Measurements from ENCODE around the gene FSD1. TPM values are rescaled to one million over a fixed set of nuclear protein-coding genes. Genes with fewer than 3 reads are reported as not detected.
A peak's percentile ranks its signal among the peaks of the same experiment; 100 is the strongest.

The FSD1 gene
- total and polyA plus RNA-seq, 9 of the 15 experiments (the other 6 are each of a cell fraction or from before 2014, with no cell fraction given), result 0.11 to 1.9 (median 0.94) TPM; not detected in 1

- TF ChIP-seq HSF4 (CRISPR knock-in tag; IDR thresholded peaks at IDR 0.05; ENCODE audit: borderline replicate concordance) (no peak), MTF1 (CRISPR knock-in tag; IDR thresholded peaks at IDR 0.05; ENCODE audit: borderline replicate concordance) (no peak), ATF4 (CRISPR knock-in tag; IDR thresholded peaks at IDR 0.05) (no peak), ZBTB17 (CRISPR knock-in tag; IDR thresholded peaks at IDR 0.05) (no peak), PHF20 (IDR thresholded peaks at IDR 0.05; ENCODE audit: partially characterized antibody) (peak; percentile 61), LEF1 (IDR thresholded peaks at IDR 0.05) (0 out of 2 replicates have a peak, but pooled peaks have one; percentile 58), NR2C2 (CRISPR knock-in tag; IDR thresholded peaks at IDR 0.05) (0 out of 2 replicates have a peak, but pooled peaks have one; percentile 66), NR2C2 (tag; IDR thresholded peaks at IDR 0.05) (peak; percentile 72), YBX1 (IDR thresholded peaks at IDR 0.05) (no peak), UBTF (IDR thresholded peaks at IDR 0.05; ENCODE audit: borderline replicate concordance in 1 of 2, low read depth in 2 of 2, low read length in 2 of 2) (0 out of 4 replicates have a peak, but pooled peaks of 1 of the 2 experiments have one; percentile 19), HDAC2 (IDR thresholded peaks at IDR 0.05) (peak; percentile 20; the same call in 1 of the 2 replicates), PKNOX1 (IDR thresholded peaks at IDR 0.05) (peak; percentile 46), POLR2H (tag; IDR thresholded peaks at IDR 0.05; ENCODE audit: low read depth) (no peak), SMAD3 (CRISPR knock-in tag; conservative IDR thresholded peaks at IDR 0.05) (no peak), SIN3B (IDR thresholded peaks at IDR 0.05; ENCODE audit: low read depth) (no peak), ZSCAN29 (IDR thresholded peaks at IDR 0.05) (no peak), NONO (IDR thresholded peaks at IDR 0.05; ENCODE audit: low read depth in 2 of 2, low read length in 1 of 2) (0 out of 4 replicates have a peak, but pooled peaks of 1 of the 2 experiments have one; percentile 15), NFIX (CRISPR knock-in tag; IDR thresholded peaks at IDR 0.05; ENCODE audit: low read depth) (no peak), ETS1 (conservative IDR thresholded peaks at IDR 0.05; ENCODE audit: control insufficient read depth, low read depth, low read length) (no peak)
Observed at GRCh38 chr19:4310247-4311121, 6.1 kb downstream of the FSD1 start (continued).
